GM12891 (cell line): ENCODE data around the gene SSH3.
A peak's percentile ranks its signal among the peaks of the same experiment; 100 is the strongest.

Experiments
- DNase-seq: peaks from one replicate; pipeline ENCODE4 v3.0.0; 2011; ENCODE audit warnings: low spot score; ENCODE audit not compliant: insufficient read length
- FAIRE-seq: peaks from 2 replicates; lab custom pipeline; 2011; peaks lifted over from hg19 to GRCh38; lab: Jason Lieb, UNC
- PAX5 ChIP-seq: IDR thresholded peaks from 2 replicates; pipeline ENCODE4 v1.6.1; 2011; ENCODE audit warnings: low read length, moderate library complexity, mild to moderate bottlenecking; ENCODE audit not compliant: insufficient read depth, severe bottlenecking
- POLR2A ChIP-seq: IDR thresholded peaks from 2 replicates; pipeline ENCODE4 v1.6.1; 2011; ENCODE audit warnings: low read depth, low read length, control low read depth
- POLR2AphosphoS5 ChIP-seq: IDR thresholded peaks from 2 replicates; pipeline ENCODE4 v1.6.1; 2011; ENCODE audit warnings: low read depth, low read length, control low read depth
- POU2F2 ChIP-seq: IDR thresholded peaks from 2 replicates; pipeline ENCODE4 v1.6.1; 2011; ENCODE audit warnings: low read depth, mild to moderate bottlenecking, control low read depth, low read length, moderate library complexity
- SPI1 ChIP-seq: IDR thresholded peaks from 2 replicates; pipeline ENCODE4 v1.6.1; 2011; ENCODE audit warnings: low read depth, low read length, control low read depth
- TAF1 ChIP-seq: IDR thresholded peaks from 2 replicates; pipeline ENCODE4 v1.6.1; 2011; ENCODE audit warnings: low read depth, low read length, control low read depth

Gene SSH3

GRCh38 chr11:67273260-67273990, 29.9 kb upstream of the SSH3 start:
- no peak for DNase-seq
- TF ChIP-seq POLR2AphosphoS5: no peak
- no peak for TF ChIP-seq POU2F2
- TF ChIP-seq POLR2A: no peak
- TF ChIP-seq SPI1: no peak
- TF ChIP-seq PAX5: no peak
- TF ChIP-seq TAF1: no peak
- no peak for FAIRE-seq

DNA sequence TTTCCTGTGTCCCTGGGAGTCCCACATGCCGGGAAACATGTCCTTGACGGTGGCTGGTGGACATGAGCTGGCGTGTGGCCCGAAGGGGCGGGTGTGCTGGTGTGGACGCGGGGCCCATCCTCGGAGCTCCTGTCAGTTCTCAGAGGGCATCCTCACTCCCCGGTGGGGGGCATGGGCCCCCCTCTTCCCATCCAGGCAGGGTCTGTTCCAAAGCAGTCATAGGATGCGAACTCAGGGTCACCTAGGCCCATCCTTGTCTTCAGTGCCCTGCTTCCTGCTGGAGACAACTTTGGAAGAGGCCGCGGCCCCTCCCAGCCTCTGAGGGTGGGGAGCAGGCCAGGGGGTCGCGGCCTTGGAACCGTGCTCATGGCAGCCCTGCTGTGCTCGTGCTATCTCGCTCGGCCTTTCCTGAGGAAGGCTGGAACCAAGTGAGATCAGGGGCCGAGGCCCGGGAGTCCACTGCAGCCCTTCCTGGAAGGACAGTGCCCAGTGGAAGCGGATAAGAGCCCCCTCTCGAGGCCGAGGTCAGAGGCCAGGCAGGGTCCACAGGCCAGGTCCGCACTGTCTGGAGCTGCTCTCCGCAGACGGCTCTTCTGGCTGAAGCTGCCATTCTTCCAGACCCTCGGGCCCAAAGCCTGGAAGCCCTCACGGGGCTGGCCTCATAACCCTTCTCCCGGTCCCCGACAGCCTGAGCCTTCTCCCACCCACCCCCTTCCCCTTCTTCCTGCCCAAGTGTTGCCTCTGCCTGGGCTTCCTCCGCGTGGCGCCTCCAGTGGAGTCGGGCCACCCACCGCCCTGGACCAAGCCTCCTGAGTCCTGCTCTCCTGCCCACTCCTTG, 28.3 kb upstream of the SSH3 start:
- DNase-seq (no peak), FAIRE-seq (no peak)

DNA sequence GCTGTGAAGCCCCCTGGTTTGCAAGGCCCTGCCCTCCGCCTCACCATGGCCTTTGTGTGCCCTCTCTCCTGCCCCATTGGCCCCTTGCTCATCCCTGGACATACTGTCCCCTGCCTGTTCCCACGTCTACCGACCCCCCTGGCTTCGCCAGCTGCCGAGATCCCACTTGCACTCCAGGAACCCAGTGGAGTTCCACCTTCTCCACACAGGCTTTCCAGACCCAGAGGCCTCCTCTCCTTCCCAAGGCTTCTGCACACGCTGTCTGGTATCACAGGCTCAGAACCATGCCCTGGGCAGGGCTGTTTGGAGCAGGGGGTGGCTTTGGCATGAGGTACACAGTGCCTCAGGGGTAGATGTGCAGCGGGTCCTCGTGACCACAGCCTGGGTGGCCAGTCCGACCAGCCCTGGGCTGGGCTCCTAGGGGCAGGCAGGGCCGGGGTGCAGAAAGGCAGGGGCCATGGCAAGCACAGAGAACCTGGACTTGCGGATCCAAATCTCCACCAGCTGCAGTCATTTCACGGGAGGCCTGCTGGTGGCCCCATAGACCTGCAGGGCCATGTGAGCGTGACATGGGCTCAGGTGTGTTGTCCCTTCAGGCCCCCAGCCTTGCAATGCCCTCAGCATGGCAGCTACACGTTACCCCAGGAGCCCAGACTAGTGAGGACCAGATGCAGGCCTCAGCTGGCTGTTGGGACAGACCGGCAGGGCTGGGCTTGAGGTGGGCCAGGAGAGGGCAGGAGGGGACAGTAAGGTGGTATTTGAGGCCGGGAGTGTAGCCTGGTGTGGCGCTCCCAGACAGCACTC, 27.5 kb upstream of the SSH3 start:
- DNase-seq: no peak
- TF ChIP-seq POU2F2: peak; percentile 6; the same call in 1 of the 2 replicates
- TF ChIP-seq POLR2A: peak; percentile 38; the same call in 1 of the 2 replicates
- no peak for TF ChIP-seq TAF1
- FAIRE-seq: no peak

More for the DNA sequence above, 28.3 kb upstream of the SSH3 start:
- TF ChIP-seq POLR2A (no peak), POLR2AphosphoS5 (no peak), POU2F2 (no peak), PAX5 (no peak), SPI1 (no peak), TAF1 (no peak)

DNA sequence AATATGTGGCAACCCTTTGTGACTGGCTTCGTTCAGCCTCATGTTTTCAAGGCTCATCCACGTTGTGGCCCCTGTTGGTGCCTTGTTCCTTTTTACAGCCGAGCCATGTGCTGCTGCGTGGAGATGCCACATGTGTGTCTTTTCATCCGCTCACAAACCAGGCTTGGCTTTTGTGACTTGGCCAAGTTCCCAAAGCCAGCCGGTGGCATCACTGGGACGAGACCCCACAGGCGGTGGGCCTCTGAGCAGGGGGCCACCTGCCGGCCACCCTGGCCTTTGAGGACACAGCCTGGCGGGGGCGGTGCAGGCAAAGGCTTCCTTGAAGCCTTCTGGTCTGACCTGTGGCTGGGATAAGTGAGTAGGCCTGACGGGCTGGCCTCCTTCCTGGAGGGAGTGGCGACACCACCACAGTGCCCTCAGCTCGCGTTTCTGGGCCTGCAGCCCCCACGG, 26.5 kb upstream of the SSH3 start:
- no peak for DNase-seq
- TF ChIP-seq POLR2AphosphoS5 (0 out of 2 replicates have a peak, but pooled peaks have one; percentile 10), PAX5 (no peak), POLR2A (no peak; the same call in 1 of the 2 replicates)
- peak; percentile 76 for FAIRE-seq

- FAIRE-seq (peak; percentile 92), DNase-seq (peak; percentile 98)
- TF ChIP-seq SPI1: peak; percentile 58
- no peak for TF ChIP-seq POLR2A
- TF ChIP-seq TAF1: peak; percentile 70
- TF ChIP-seq POU2F2: no peak
- no peak for TF ChIP-seq PAX5
- peak; percentile 27; the same call in 1 of the 2 replicates for TF ChIP-seq POLR2AphosphoS5
These were observed 25.9 kb upstream of the SSH3 start for GRCh38 chr11:67277231-67277961.

DNA sequence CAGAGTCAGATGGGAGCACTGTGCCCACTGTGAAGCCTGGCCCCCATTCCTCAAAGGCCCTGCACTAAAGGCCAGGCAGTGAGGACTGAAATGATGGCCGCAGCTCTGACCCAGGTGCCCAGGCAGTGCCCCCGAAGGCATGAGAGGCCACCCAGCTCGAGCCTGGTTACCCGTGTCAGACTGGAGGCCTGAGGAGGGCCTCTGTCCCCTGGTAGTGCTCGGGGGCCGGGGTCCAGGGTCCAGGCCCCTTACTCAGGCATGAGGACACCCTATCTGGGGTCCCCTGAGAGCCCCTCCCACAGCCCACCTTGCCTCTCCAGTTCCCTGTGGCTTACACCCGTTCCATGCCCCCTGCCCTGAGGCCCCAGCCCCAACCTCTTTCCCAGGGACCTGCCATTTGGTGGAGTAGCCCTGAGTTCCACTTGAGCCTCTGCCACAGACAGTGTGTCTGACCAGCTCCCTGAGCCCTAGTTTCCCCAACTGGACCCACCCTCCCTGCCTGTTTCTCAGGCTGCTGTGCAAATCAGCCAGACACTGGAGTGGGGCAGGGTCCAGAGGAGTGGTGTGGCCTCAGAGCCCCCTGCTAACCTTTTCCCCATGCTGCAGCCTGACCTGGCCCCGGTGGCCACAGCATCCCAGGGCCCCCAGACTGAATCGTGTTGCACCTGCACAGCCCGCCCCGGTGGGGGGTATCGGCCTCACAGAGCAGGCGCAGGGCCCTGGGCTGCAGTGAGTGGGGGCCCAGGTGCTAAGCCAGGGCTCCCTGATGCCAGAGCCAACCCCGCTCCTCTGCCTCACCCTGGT, 25.0 kb upstream of the SSH3 start:
- TF ChIP-seq POU2F2 (peak; percentile 41; the same call in 1 of the 2 replicates), PAX5 (no peak)
- FAIRE-seq (no peak), DNase-seq (no peak)

GRCh38 chr11:67278939-67279588, 24.3 kb upstream of the SSH3 start:
- FAIRE-seq: no peak
- no peak for DNase-seq
- no peak for TF ChIP-seq POU2F2
- TF ChIP-seq TAF1: no peak
- TF ChIP-seq SPI1: no peak
- no peak for TF ChIP-seq POLR2AphosphoS5
- no peak for TF ChIP-seq POLR2A
- no peak for TF ChIP-seq PAX5

DNA sequence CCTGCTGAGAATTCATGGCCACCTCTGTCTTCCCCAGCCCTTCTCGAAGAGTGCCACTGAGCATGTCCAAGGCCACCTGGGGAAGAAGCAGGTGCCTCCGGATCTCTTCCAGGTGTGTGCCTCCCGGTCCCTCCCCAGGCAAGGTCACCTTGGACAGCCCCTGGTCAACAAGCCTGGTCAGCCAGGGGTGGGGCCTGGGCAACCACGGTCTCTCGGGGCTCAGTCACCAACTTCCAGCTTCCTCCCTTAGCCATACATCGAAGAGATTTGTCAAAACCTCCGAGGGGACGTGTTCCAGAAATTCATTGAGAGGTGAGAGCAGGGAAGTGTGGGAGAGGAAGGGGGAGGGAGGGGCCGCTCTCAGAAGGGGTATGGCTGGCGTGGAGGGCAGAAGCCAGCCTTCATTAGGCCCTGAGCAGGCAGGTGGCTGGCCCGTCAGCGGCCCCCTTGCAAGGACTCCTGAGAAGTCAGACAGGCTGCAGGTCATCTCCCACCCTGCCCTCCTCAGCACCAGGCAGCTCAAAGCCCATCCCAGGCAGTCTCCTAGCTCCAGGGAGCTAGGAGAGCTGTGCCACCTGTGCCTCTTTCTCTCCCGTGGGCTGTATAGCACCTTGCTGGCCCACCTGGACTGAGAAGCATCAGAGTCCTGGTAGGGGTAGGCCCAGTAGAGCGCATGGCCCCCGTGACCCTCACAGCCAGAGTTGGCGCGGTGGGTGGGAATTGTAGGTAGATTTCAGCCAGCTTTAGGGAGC, 23.6 kb upstream of the SSH3 start:
- TF ChIP-seq POLR2AphosphoS5 (no peak), SPI1 (no peak), TAF1 (no peak), POLR2A (no peak), PAX5 (no peak)
- no peak for DNase-seq
- no peak for FAIRE-seq
